ENCODE data around the gene CD28.
A peak's percentile ranks its signal among the peaks of the same experiment; 100 is the strongest.

The CD28 gene

DNA sequence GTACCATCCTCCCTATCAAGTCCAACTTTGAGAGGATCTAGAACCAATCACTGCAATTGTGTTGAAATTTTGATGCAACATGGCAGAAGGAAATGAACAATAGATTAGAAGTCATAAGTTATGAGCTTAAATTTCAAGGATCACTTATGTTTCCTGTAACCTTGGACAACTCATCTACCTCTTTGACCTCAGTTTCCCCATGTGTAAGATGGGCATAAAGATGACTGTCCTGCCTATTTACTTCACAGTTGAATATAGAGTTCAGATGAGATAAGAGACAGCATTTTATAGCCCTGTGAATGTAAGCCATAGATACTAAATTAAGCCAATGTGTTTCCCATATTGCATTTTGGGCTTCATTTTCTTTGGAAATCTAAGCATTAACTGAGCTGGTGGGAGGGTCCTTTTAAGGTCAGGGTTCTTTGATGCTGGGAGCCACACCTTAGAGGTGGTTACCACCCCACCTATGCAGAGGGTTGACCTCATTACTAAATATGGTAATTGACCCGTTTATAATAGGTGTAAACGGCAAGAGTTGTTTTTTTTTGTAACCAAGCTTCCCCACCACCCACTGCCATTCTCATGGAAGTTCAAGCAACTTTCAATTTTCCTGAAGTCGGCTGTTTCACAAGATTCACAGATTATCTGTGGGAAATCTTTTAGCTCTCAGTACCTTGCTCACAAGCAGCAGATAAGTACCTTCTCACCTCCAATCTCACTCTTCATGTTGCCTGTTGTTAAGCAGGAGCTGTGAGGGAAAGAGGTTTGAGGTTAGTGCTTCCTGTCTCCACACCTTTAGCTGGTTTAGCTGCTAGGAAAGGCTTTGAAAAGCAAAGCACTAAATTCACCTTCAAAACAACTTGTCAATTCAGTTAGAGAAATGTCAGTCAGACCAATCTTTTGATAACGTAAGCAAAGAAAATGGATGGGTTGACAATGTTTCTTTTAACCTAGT is 13.3 kb downstream of the CD28 start:
- DNase-seq: no peak

DNA sequence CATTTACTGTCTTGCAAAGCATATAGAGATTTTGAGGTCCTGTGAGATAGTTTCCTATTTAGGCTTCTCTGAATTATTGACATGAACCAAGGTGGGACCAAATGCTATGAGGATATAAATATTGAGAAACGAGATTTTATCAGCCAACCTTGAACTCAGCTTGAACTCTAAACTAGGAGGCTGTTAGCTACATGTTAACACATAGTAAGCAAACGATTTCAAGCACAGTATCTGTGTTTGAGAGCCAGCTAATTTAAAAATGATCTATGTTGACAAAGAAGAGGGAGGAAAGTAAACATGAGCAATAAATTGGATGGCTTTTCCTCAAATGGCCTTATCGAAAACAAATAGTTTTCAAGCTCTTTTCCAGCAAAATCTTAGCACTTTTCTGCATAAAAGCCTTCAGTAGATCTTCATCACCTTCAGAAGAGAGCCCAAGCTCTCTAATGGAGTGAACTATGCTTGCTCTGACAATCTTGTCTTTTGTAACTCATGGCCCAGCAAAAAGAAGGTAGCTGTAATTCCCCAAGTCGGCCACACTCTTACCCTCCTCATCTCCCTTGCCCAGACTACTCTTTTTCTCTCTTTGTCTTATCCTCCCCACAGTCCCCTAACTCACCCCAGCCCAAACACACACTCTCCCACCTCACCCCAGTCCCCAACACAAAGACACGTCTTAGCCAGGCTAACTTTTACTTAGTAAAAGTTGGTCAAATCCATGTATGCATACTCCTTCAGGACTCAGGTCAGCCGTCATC is 14.7 kb downstream of the CD28 start:
- DNase-seq: no peak

GRCh38 chr2:203721781-203722300 is 15.4 kb downstream of the CD28 start:
- no peak for DNase-seq

- DNase-seq: no peak
Measured at GRCh38 chr2:203722411-203722810, 16.0 kb downstream of the CD28 start.

- no peak for DNase-seq
Measured at GRCh38 chr2:203728321-203728720, 21.9 kb downstream of the CD28 start.

DNA sequence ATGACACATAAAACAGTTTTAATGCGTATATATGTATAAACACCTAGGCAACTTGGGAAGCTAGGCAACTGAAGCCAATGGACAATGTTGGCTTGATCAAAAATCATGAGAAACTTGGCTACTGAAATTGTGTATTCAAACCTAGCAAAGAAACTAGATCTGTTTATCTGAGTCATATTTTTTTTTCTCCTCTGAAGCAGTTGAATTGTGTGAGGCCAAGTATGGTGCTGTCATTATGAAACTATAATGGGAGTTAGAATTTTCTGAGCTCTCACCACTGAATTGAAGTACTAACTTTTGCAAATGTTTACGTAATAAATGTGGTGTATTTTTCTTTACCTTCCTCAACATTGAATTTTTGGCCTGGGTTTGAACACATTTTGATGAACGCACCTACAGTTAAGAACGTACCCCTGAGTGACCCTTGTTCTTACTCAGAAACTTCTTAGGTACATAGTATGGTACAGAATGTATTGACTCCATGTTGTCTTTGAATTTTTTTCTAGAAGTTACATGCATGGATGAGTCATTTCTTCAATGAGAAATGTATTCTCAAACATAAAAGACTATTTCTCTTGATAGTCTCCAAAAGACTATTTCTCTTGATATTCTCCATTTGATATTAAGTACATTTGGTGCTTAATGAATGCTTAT is 23.8 kb downstream of the CD28 start:
- DNase-seq: no peak

DNA sequence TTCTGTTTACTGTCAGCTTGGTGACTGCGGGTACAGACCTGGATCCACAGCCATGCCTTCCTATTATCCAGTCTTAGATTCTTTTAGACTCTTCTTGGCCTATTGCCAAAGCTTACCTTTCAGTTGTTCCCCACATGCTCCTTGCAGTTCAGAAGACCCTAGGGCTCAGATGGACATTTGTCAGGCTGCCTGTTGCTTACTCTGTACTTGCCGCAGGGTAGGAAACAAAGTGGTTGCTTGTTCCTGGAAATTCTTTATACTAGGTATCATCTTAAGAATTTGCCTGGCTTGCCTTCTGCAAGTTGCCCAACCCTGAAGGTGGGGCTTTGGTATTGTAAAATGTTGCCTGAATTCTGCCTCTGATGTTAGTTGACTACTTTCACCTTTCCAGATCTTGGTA is 24.4 kb downstream of the CD28 start:
- DNase-seq: peak; percentile 74

DNA sequence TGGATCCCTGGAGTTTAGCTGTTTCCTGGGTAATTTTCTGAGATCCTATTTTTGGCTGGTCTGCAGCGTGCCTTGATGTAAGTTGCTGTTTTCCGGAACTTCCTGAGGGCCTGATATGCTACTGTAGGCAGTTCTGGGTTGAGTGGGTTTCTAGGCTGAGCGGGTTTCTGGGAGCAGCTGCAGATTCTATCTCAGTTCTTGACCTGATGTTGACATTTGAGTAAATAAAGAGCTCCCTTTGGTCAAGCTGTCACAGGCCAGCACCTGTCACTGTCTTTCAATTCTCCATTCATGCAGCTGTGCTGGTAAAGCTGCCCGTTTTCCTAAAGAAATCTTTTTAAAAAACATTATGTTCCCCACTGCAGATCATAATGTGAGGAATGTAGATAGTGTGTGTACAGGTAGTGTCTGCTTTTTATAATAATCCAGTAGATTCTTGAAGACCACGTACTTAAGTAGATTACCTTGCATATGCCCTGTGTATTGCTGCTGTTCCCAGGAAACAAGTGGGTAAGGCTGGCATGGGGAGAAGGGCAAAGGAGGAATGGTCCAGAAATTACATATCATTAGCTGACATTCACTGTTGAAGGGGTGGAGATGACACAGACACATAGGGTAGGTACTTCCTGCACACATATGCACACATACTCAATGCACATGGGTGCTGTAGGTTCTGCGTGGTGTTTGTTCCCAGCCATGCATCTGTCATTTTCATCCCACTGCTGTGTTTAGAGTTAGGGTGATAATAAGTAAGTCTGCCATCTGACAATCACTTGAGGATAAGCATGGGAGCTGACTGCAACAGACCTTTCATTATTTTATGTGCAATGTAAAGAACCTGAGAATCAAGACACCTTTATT is 25.9 kb downstream of the CD28 start:
- peak; percentile 12 for DNase-seq

DNA sequence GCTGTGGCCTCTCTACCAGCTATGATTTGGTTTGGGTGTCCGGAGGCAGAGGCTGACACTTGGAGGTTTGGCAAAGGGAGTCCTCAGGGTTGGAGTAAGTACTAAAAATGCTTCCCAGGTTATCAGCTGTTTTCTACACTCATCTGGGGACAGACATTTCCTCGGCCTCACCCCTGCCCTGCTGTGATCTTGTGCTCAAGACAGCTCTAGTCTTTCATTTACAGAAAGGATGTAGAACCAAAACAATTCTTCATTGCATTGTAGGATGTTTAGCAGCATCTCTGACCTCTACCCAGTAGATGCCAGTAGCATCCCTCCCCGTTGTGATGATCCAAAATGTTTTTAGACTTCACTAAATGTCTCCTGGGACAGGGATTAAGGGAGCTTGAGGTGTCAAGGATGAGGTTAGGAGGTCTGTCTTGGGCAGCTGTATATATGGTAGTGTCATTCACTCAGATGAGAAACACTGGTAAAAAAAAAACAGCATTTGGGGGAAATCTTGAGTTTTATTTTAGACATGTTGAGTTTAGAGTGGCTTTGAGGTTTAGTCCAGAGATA is 26.6 kb downstream of the CD28 start:
- DNase-seq: peak; percentile 14

- no peak for DNase-seq
Measured at GRCh38 chr2:203733684-203734083, 27.2 kb downstream of the CD28 start.

DNA sequence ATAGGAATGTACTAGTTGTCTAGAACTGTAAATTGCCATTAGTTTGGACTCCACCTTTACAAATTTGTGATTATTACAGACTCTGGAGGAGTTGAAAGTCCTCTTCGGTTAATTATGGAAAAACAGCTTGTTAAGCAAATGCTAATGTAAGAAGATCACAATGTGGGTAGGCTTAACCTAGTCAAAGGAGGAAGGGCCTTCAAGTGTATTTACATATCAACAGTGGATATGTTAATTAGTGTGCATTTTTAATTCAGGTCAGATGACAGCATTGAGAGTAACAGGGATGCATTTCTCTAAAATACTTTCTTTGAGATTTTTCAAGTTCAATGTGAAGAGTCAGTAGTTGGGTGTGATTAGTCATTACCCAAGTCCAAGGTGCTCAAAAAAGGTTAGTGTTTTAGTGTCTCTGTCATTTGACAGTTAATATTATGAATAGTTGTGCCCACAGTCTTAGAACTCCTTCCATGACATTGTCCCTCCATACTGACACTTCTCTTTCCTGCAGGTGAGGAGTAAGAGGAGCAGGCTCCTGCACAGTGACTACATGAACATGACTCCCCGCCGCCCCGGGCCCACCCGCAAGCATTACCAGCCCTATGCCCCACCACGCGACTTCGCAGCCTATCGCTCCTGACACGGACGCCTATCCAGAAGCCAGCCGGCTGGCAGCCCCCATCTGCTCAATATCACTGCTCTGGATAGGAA is 28.0 kb downstream of the CD28 start:
- no peak for DNase-seq

- DNase-seq: no peak
Measured at GRCh38 chr2:203737360-203737759, 30.9 kb downstream of the CD28 start.

- no peak for DNase-seq
Measured at GRCh38 chr2:203739351-203739750, 32.9 kb downstream of the CD28 start.

GRCh38 chr2:203740871-203741281 is 34.4 kb downstream of the CD28 start:
- DNase-seq: no peak

- no peak for DNase-seq
Measured at GRCh38 chr2:203741566-203741965, 35.1 kb downstream of the CD28 start.

- no peak for DNase-seq
Measured at GRCh38 chr2:203743441-203743981, 37.1 kb downstream of the CD28 start.

- no peak for DNase-seq
Measured at GRCh38 chr2:203744091-203744490, 37.7 kb downstream of the CD28 start.

GRCh38 chr2:203745267-203745666 is 38.8 kb downstream of the CD28 start:
- DNase-seq: no peak

DNA sequence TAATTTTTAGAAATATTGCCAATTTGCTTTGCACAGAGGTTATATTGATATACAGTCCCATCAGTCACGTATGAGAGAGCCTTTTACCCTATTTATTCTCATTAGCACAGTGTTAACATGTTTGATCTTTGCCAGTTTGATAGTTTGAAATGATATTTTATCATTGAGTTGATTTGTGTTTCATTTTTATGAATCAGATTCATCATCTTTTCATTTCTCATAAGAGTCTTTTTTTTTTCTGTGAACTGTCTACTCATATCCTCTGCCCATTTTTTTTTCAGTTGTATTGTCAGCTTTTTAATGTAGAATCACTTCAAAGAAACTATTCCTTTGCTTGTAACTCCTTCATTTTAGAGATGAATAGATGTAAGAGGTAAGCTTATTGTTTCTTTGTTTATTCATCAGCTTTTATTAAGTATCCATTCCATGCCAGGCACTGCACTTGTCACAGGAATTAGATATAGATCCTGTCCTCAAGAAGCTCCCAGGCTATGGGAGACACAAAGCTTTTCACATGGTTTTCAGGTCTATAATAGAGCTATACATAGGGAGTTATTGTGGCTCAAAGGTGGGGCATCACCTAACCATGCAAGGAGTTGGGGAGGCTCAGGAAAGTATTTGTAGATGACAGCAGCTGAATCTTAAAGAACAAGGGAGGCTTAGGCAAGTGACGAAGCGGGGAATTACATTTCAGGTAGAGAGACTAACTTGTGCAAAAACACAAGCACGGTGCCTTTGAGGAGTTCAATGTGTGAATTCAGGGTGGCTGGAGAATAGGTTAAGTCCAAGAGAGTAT is 42.1 kb downstream of the CD28 start:
- DNase-seq: no peak

Measured in NCI-H82 (cell line).